Panc1 (cell line): Measurements from ENCODE around the gene CHST6. TPM values are rescaled to one million over a fixed set of nuclear protein-coding genes. Genes with fewer than 3 reads are reported as not detected.
A peak's percentile ranks its signal among the peaks of the same experiment; 100 is the strongest.
"Not testable (repeated sequence)": the region's sequence is repeated elsewhere in the genome, so short reads cannot be mapped to it uniquely, and the experiment has no call there.

ENCODE experiments used
- ATAC-seq: fragments of 200-7000 bp; cut with Tn5 transposase; 2 replicates; pipeline ENCODE4 v1.9.1; 2020; ENCODE audit warnings: mild to moderate bottlenecking, moderate library complexity
- Bru-seq: library from RNA; stranded (reverse); fragments of 400-500 nt; gene quantifications from one replicate; lab custom pipeline; 2021; lab: Mats Ljungman, UMichigan
- BruChase-seq, 2 experiments: library from RNA; stranded (reverse); fragments of 400-500 nt; gene quantifications; one replicate each; lab custom pipeline; 2021; lab: Mats Ljungman, UMichigan
- BruUV-seq: library from RNA; stranded (reverse); fragments of 400-500 nt; replicated peaks from 2 replicates; lab custom pipeline; 2021; lab: Mats Ljungman, UMichigan
- CTCF ChIA-PET: fragments of 300-600 bp; sonication (Branson Sonifier 250); formaldehyde crosslinking; loops from one replicate; lab custom pipeline; 2022; ENCODE audit warnings: antibody characterized with exemption; lab: Charles Lee
- POLR2A ChIA-PET: fragments of 300-600 bp; sonication (Branson Sonifier 250); formaldehyde crosslinking; loops from one replicate; lab custom pipeline; 2022; ENCODE audit warnings: antibody characterized with exemption; lab: Charles Lee
- DNase-seq: peaks from one replicate; pipeline ENCODE4 v3.0.0-alpha.2; 2010; ENCODE audit warnings: low read depth, low spot score
- H3K27ac ChIP-seq: 2 replicates; pipeline ENCODE4 v1.5.1; 2011; ENCODE audit warnings: mild to moderate bottlenecking, low read length, inconsistent platforms
- H3K27me3 ChIP-seq: fragments of 200-500 bp; sonication (Bioruptor generic); 2 replicates; pipeline ENCODE4 v1.6.0; 2014; ENCODE audit warnings: low read length, inconsistent platforms; ENCODE audit not compliant: control insufficient read depth, insufficient read depth
- H3K36me3 ChIP-seq: fragments of 200-500 bp; sonication (Bioruptor generic); 2 replicates; pipeline ENCODE4 v1.5.1; 2014; ENCODE audit warnings: inconsistent platforms, mild to moderate bottlenecking, low read length, moderate library complexity; ENCODE audit not compliant: control insufficient read depth, insufficient read depth
- H3K4me1 ChIP-seq: 2 replicates; pipeline ENCODE4 v1.5.1; 2011; ENCODE audit warnings: inconsistent platforms, mild to moderate bottlenecking, low read length, moderate library complexity; ENCODE audit not compliant: control insufficient read depth, insufficient read depth
- H3K4me3 ChIP-seq, 2 experiments: 2 replicates each; pipeline ENCODE4 v1.5.1; 2011 to 2012; ENCODE audit warnings: low read depth in 2 of 2, low read length in 2 of 2, mild to moderate bottlenecking in 2 of 2, inconsistent platforms in 1 of 2, moderate library complexity in 1 of 2
- H3K9me3 ChIP-seq: fragments of 200-500 bp; sonication (Bioruptor generic); 2 replicates; pipeline ENCODE4 v1.5.1; 2014; ENCODE audit warnings: low read depth, mild to moderate bottlenecking, inconsistent platforms, low read length, moderate library complexity; ENCODE audit not compliant: control insufficient read depth, insufficient read depth
- CTCF ChIP-seq: fragments of 450-650 bp; IDR thresholded peaks from 2 replicates; pipeline ENCODE4 v1.5.1; 2017; ENCODE audit warnings: mild to moderate bottlenecking
- POLR2AphosphoS5 ChIP-seq: IDR thresholded peaks from 2 replicates; pipeline ENCODE4 v1.6.1; 2012; ENCODE audit warnings: mild to moderate bottlenecking, low read depth, low read length, moderate library complexity
- REST ChIP-seq, 2 experiments: IDR thresholded peaks; 2 replicates each; pipeline ENCODE4 v1.6.1; 2011 to 2012; ENCODE audit warnings: low read depth in 2 of 2, control low read depth in 1 of 2, low read length in 1 of 2, mild to moderate bottlenecking in 1 of 2, moderate library complexity in 1 of 2; ENCODE audit not compliant: insufficient read depth in 1 of 2
- SIN3A ChIP-seq: IDR thresholded peaks from 2 replicates; pipeline ENCODE4 v1.6.1; 2012; ENCODE audit warnings: low read depth, mild to moderate bottlenecking, low read length, moderate library complexity, borderline replicate concordance; ENCODE audit not compliant: insufficient read depth
- TCF7L2 ChIP-seq: IDR thresholded peaks from 2 replicates; pipeline ENCODE4 v1.6.1; 2011; ENCODE audit warnings: mild to moderate bottlenecking, low read depth, low read length, inconsistent platforms
- in situ Hi-C: cut with HindIII; loops from 2 replicates; pipeline ENCODE4 v1.10.0; 2016; ENCODE audit warnings: low sequenced_read_pairs, low pct_unique_long_range_greater_than_20kb
- intact Hi-C: fragments of 100-400 bp; cut with micrococcal nuclease; formaldehyde crosslinking; loops from one replicate; pipeline ENCODE4 v1.10.0; 2022; ENCODE audit not compliant: unreplicated experiment
- long read RNA-seq: library from polyadenylated mRNA; unstranded; transcript quantifications from one replicate; pipeline ENCODE4 v2.0.0, GENCODE V29; 2021; ENCODE audit not compliant: unreplicated experiment
- polyA plus RNA-seq: library from polyadenylated mRNA; unstranded; fragments of >200 nt; gene quantifications from one replicate; pipeline ENCODE4 v1.2.1, GENCODE V29; 2012; ENCODE audit warnings: missing spikeins; ENCODE audit not compliant: insufficient read length
- total RNA-seq: library from RNA; stranded (reverse); gene quantifications from one replicate; pipeline ENCODE4 v1.2.1, GENCODE V29; 2021; ENCODE audit not compliant: unreplicated experiment

CHST6 gene
- total RNA-seq (0.05 TPM), Bru-seq, nascent RNA (percentile 8 among the genes with signal in this experiment), BruChase-seq, experiment 1, labeled RNA remaining after a 2-hour chase (percentile 16 among the genes with signal in this experiment), BruChase-seq, experiment 2, labeled RNA remaining after a 6-hour chase (percentile 20 among the genes with signal in this experiment)
- 0.04 TPM for polyA plus RNA-seq
- long read RNA-seq, result 0 reads

GRCh38 chr16:75495076-75495674 is at the start of gene CHST6:
Gene CHST6, minus strand, starts transcription at chr16:75495441. Its CDS starts 15,613 bp downstream, at chr16:75479828.
- Histone ChIP-seq H3K27me3 (no peaks in the 10 kb centered on the region), H3K4me3 (no peak within 1 kb of the TSS), H3K36me3 (no peaks in the 10 kb centered on the region), H3K4me1 (0 out of 2 replicates have a peak, but pooled peaks cover 5% of the 10 kb centered on the region), H3K9me3 (no peaks in the 10 kb centered on the region), H3K27ac (no peak within 1 kb of the TSS)
- TF ChIP-seq CTCF (no peak), POLR2AphosphoS5 (no peak), REST (IDR thresholded peaks at IDR 0.05; ENCODE audit: insufficient read depth in 1 of 2, low read depth in 2 of 2, low read length in 1 of 2) (no peak), TCF7L2 (no peak), SIN3A (no peak)
- intact Hi-C loops, result no loop called here
- no TSS peak for BruUV-seq
- CTCF ChIA-PET, result no interaction called here
- POLR2A ChIA-PET, result no interaction called here
- no peak for ATAC-seq
- DNase-seq, result no peak
- in situ Hi-C loops, result no loop called here

GRCh38 chr16:75542462-75542861 is 47.2 kb upstream of the CHST6 start:
- DNase-seq, CTCF ChIA-PET, intact Hi-C loops, H3K4me1 ChIP-seq, BruUV-seq, in situ Hi-C loops, ATAC-seq, H3K36me3 ChIP-seq, POLR2A ChIA-PET, H3K27ac ChIP-seq, H3K27me3 ChIP-seq, H3K4me3 ChIP-seq, H3K9me3 ChIP-seq: not testable (repeated sequence)

- Histone ChIP-seq H3K36me3 (no peaks in the 10 kb centered on the region), H3K4me3 (no peak overlapping the region), H3K27ac (no peak overlapping the region), H3K27me3 (no peaks in the 10 kb centered on the region), H3K9me3 (no peaks in the 10 kb centered on the region), H3K4me1 (no peaks in the 10 kb centered on the region)
- POLR2A ChIA-PET, result interaction anchor here (0.7 kb wide), 1 partner anchor 289 kb away, joined by 7 read pairs; no protein-coding TSS in a partner anchor
- TF ChIP-seq REST (IDR thresholded peaks at IDR 0.05; ENCODE audit: insufficient read depth in 1 of 2, low read depth in 2 of 2, low read length in 1 of 2) (no peak), SIN3A (no peak), POLR2AphosphoS5 (no peak)
- ATAC-seq (no peak), DNase-seq (no peak)
- in situ Hi-C loops (no loop called here), intact Hi-C loops (no loop called here)
- CTCF ChIA-PET, result no interaction called here
- BruUV-seq, result no TSS peak
Observed at GRCh38 chr16:75541236-75541635, 46.0 kb upstream of the CHST6 start.

- H3K27ac ChIP-seq, H3K4me1 ChIP-seq, intact Hi-C loops, H3K27me3 ChIP-seq, in situ Hi-C loops, CTCF ChIA-PET, H3K4me3 ChIP-seq, ATAC-seq, POLR2A ChIA-PET, DNase-seq, H3K9me3 ChIP-seq, H3K36me3 ChIP-seq, BruUV-seq: not testable (repeated sequence)
Observed at GRCh38 chr16:75538882-75539565, 43.8 kb upstream of the CHST6 start.
